GM19455 (cell line): Measurements from ENCODE around the gene EPHB3.

Experiments used
- ATAC-seq: cut with Tn5 transposase; IDR thresholded peaks from one replicate; pipeline ENCODE4 v1.9.1; 2021; ENCODE audit not compliant: unreplicated experiment

EPHB3 gene

DNA sequence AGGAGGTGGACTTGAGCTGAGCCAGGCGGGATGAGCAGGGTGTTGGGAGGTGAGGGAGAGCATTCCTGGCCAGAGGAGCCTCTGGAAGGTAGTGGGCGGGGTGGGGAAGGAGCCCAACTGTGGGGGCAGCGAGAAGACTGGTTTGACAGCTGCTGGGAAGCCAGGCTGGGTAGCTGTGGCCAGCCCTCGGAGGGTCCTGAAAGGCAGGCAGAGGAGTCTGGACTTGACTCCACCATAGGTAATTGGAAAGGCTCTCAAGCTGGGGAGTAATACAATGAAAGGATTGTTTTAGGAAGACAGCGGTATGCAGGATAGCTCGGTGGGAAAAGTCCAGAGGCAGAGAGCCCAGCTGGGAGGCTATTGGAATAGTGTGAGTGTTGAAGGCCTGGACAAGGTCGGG, 17.2 kb downstream of the EPHB3 start:
- no peak for ATAC-seq

DNA sequence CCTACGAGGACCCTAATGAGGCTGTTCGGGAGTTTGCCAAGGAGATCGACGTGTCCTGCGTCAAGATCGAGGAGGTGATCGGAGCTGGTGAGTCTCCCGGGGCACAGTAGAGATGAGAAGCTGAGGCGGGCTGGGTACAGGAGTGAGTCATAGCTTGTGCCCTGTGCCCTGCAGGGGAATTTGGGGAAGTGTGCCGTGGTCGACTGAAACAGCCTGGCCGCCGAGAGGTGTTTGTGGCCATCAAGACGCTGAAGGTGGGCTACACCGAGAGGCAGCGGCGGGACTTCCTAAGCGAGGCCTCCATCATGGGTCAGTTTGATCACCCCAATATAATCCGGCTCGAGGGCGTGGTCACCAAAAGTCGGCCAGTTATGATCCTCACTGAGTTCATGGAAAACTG, 17.9 kb downstream of the EPHB3 start:
- ATAC-seq: no peak

DNA sequence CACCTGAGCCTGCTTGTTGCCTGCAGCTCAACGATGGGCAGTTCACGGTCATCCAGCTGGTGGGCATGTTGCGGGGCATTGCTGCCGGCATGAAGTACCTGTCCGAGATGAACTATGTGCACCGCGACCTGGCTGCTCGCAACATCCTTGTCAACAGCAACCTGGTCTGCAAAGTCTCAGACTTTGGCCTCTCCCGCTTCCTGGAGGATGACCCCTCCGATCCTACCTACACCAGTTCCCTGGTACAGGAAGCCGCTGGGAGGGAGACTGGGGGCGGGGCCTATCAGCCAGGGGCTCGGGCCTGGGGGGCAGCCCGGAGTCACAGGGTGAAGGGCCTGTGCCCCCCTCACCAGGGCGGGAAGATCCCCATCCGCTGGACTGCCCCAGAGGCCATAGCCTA, 18.8 kb downstream of the EPHB3 start:
- no peak for ATAC-seq

DNA sequence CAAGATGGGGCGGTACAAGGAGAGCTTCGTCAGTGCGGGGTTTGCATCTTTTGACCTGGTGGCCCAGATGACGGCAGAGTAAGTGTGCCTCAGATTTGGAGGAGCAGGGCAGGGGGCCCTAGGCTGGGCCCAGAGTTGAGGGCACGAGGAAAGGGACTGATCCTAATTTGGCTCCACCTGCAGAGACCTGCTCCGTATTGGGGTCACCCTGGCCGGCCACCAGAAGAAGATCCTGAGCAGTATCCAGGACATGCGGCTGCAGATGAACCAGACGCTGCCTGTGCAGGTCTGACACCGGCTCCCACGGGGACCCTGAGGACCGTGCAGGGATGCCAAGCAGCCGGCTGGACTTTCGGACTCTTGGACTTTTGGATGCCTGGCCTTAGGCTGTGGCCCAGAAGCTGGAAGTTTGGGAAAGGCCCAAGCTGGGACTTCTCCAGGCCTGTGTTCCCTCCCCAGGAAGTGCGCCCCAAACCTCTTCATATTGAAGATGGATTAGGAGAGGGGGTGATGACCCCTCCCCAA, 19.8 kb downstream of the EPHB3 start:
- no peak for ATAC-seq

GRCh38 chr3:184582646-184583577, 21.3 kb downstream of the EPHB3 start:
- ATAC-seq: no peak

DNA sequence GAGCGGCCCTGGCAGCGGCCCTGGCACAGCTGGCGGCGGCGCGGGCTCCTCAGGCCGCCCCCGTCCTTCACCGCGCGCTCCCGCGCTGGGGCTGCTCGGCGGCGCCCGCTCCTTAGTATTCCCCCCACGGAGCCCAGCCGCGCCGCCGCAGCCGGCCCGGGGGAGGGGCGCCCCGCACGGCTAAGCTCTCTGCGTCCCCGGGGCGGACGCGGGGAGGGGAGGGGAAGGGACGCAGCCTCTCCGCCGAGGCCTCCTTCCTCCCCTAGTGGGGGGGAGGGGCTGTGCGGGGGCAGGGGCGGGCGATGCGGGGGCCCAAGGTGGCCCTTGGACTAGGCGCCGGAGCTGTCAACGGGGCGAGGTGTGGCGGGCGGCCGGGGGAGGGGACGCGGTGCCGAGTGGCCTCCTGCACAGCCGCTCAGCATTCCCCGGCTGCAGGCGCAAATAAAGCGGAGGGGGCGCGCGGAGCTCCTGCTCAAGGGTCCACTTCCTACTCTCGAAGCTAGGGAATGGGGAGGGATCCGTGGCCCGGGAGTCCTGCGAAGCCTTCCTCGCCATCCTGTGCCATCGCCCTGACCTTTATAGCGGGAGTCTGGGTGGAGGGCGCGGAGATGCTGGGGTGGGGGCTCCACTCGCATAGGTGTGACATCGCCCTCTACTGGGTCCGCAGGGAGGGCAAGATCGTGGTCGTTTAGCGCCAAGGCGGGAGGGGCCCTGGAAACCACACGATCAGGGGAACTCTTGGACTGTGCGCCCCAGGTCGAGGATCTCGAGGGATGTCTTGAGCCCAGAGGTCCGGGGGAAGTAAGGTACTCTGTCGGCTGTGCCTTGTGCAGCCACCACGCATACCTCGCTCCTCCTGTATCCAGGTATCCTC, 22.2 kb downstream of the EPHB3 start:
- ATAC-seq: no peak

GRCh38 chr3:184584464-184584891, 22.9 kb downstream of the EPHB3 start:
- no peak for ATAC-seq

DNA sequence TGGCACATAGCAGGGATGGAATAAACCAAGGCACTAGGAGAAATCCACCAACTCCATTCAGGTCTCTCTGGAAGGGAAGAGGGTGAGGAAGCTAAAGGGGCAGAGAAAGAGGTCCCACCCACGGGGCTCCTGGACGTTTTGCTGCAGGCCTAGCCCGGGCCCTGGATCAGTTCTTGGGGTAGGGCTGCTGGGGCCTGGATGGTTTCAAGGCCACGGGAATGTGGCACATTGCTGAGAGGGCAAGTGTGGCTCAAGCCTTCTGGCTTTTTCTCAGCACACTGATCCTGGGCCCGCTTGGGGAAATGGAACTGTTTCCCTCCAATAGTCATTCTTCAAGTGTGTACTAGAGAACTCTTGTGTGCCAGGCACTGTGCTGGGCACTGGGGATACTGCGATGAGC, 24.0 kb downstream of the EPHB3 start:
- no peak for ATAC-seq

GRCh38 chr3:184586851-184587250, 25.3 kb downstream of the EPHB3 start:
- ATAC-seq: no peak

GRCh38 chr3:184588776-184589175, 27.2 kb downstream of the EPHB3 start:
- no peak for ATAC-seq

DNA sequence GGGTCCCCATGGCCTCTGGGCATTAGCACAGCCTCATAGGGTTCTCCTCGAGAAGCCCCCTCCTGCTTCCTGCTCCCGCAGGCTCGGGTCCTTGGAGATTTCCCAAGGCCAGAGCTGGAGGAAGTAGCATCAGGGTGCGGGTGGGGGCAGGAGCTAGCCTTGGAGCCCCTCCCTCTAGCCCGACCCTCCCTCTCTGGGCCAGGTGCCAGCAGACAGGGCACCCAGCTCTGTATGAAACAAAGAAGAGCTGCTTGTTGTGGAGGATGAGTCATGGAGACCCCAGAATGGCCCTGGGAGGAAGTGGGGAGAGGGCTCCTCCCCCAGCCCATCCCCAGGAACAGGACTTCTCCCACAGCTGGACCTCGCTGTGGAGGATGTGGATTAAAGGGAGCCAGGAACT, 29.2 kb downstream of the EPHB3 start:
- no peak for ATAC-seq

DNA sequence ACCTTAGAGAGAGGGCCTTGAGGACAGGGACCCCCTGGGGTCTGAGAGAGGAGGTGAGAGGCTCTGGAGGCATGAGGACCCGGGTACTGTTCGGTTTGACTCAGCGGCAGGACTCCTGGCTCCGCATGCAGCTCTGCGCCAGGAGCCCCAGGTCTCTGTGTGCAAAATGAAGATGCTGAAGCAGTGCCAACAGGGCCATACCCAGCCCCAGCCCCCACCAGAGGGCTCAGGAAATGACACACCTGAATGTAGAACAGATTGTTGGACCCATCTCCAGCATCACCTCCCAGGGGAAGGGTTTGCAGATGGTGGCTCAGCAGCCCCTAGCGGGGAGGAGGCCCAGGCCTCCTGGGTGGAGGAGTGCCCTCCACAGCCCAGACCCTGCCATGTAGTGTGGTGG, 30.2 kb downstream of the EPHB3 start:
- no peak for ATAC-seq

GRCh38 chr3:184592371-184593219, 31.0 kb downstream of the EPHB3 start:
- ATAC-seq: no peak

DNA sequence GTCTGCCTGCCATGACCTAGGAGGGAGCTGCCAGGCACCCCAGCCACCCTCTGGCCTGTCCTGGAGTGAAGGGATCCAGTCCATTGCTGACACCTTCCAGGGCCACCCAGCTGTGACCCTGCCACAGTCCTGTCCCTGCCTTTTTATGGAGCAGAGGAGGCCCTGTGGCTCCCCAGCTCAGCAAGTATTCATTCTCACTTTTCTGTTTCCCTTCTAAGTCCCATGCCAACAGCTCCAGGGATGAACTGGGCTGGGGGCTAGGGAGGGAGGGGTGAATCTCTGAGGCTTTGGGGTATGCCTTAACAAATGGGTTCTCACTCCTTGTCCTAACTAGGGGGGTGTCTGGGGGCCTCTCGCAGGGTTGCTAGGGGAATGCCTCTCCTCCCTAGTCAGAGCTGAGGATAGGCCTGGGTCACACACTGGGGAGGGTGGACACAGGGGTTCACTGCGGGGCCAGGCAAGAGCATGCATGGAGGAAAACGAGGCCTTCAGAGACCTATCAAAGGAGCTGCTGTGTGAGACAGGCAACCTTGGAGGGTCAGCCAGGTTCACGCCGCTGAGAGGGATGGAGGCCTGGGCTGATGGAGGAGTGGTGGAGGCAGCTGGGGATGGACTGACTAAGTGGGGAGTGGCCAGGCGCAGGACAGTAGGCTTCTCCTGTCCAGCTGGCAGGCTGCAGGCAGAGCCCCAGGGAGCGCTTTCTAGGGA, 31.8 kb downstream of the EPHB3 start:
- ATAC-seq: no peak

GRCh38 chr3:184593928-184594303, 32.3 kb downstream of the EPHB3 start:
- no peak for ATAC-seq

DNA sequence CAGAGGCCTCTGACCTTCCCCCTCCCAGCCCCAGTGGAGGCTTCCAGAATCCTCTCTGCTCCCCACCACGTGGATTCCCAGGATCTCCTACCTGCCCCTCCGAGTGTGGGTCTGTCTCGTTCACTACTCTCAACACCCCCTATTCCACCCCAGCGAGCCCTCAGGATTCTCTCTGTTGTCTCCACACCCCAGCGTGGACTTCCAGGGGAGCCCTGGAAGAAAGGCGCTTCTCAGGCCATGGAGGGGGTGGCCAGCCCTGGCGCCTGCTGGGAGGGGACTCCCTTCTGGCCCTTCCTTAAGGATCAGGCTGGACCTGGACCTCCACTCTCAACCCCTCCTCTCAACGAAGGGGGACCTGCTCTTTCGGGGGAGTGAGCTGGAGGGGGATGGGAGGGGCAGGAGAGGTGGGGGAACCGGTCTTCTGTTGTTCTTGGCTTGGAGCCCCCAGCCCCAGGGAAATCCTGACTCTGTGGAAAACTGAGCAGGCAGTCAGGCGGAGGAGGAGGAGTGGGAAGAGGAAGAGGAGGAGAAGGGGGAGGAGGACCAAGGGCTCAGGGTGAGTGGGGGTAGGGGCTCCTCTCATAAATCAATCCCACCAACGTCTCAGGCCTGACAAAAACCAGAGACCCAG, 32.9 kb downstream of the EPHB3 start:
- ATAC-seq: no peak

- no peak for ATAC-seq
These were observed 34.1 kb downstream of the EPHB3 start for GRCh38 chr3:184595726-184596125.

DNA sequence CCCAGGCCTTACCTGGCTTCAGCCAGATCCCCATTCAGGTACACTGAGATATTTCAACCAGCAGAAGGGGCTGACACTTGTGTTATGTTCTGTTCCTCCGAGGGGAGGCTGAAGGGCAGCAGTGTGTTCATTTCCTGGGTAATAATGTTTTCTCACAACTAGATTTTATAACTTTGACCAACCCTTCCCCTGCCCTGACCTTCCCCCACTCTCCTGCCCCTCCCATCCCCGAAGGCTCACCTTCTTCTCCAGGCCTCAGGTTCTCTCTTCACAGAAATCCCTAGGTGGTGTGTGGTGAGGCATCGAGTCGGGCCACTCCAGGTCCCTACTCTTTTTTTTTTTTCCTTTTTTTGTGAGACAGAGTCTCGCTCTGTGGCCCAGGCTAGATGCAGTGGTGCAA, 34.6 kb downstream of the EPHB3 start:
- no peak for ATAC-seq

DNA sequence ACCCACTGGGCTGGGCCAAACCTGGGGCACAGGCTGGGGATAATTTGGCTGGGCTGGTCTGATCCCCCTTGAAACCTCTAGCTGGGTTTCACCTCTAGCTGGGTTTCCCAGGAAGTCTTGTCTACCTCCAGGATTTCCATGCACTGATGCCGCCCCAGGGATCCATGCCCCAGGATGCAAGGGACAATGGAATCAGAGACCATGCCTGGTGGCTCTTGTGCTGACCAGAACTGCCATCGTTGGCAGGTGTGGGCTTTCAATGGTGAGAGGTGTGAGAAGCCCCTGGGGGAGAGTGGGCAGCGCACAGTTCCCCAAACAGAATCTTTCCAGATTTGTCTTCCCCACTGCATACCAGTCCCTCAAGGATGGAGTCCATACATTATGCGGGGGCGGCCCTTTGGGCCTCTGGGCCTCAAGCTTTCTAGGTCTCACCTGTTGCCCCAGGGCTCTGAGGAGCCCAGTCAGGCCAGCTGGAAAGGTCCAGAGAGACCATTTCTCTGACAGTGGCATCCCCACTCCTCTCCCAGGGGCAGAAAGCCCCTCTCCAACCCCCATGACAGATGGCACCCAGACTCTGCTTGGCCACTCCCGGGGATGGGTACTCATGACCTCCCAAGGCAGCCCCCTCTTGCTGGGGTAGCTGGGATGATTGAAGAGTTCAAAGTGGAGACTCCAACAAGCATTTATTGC, 35.4 kb downstream of the EPHB3 start:
- ATAC-seq: no peak
